NB4 (cell line): ENCODE results near the gene LSM3.

ENCODE experiments used
- CTCF ChIP-seq: IDR thresholded peaks from one replicate; pipeline ENCODE4 v1.5.1; 2012; ENCODE audit warnings: low read depth, low read length
- MAX ChIP-seq: IDR thresholded peaks from 2 replicates; pipeline ENCODE4 v1.6.1; 2011; ENCODE audit warnings: low read depth, low read length
- POLR2A ChIP-seq: IDR thresholded peaks from 2 replicates; pipeline ENCODE4 v1.6.1; 2011; ENCODE audit warnings: mild to moderate bottlenecking; ENCODE audit not compliant: insufficient read length; ENCODE audit errors: extremely low read depth

GRCh38 chr3:14243782-14244181 is 65.2 kb downstream of the LSM3 start:
- TF ChIP-seq CTCF (no peak), POLR2A (no peak), MAX (no peak)
